ENCODE results near the gene BRD8. TPM values are rescaled to one million over a fixed set of nuclear protein-coding genes. Genes with fewer than 3 reads are reported as not detected.

BRD8 gene
- total and polyA plus RNA-seq, 9 of the 15 experiments (the other 6 are each of a cell fraction or from before 2014, with no cell fraction given): 54.6 to 163 (median 87.0) TPM

DNA sequence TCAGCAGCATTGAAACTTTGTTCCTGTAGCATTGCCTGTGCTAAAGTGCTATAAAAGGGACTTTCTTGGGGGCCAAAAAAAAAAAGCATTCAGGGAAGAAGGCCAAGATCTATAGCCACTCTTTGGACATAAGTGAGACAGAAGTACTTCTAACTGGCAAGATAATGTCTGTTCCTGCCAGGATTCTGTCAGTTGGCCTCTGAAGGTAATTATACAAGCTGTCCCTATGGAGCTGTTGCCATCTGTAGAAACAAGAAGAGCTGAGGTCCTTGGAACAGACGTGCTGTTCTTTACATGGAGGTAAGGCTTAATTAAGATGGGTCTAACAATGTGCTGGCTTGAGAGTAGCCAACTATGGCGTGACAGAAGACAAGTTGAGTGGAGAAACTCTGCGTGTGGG, 10.2 kb upstream of the BRD8 start:
- no peaks in the 10 kb centered on the region for H3K9me1 ChIP-seq (ENCODE audit: control insufficient read depth, insufficient read depth, low read length)
- H3K4me1 ChIP-seq (replicated peaks in 1 of 2; ENCODE audit: control insufficient read depth in 2 of 2, insufficient read depth in 2 of 2, low read length in 2 of 2): peaks cover 0 to 12% of the 10 kb centered on the region in 2 experiments; a peak in 4 of 5 replicates
- H3K36me3 ChIP-seq (ENCODE audit: control insufficient read depth, insufficient read depth, low read length): peaks cover 97% of the 10 kb centered on the region
- 82% methylated on average over 3 of the region's 3 CpGs for WGBS (ENCODE audit: insufficient coverage, low coverage, missing lambda C conversion rate)
- no peaks in the 10 kb centered on the region for H3K9me3 ChIP-seq (replicated peaks; ENCODE audit: control insufficient read depth, insufficient read depth, low read depth, low read length)
- TF ChIP-seq POLR2A (conservative IDR thresholded peaks at IDR 0.05) (peak; percentile 54), MECOM (CRISPR knock-in tag; IDR thresholded peaks at IDR 0.05) (no peak), SUPT5H (IDR thresholded peaks at IDR 0.05) (0 out of 2 replicates have a peak, but pooled peaks have one; percentile 46), ZNF239 (CRISPR knock-in tag; IDR thresholded peaks at IDR 0.05) (no peak), ZNF785 (CRISPR knock-in tag; IDR thresholded peaks at IDR 0.05) (no peak), BRD4 (IDR thresholded peaks at IDR 0.05) (no peak), CREM (IDR thresholded peaks at IDR 0.05; ENCODE audit: low read depth) (no peak)
- TF ChIP-seq, protein P1, sequence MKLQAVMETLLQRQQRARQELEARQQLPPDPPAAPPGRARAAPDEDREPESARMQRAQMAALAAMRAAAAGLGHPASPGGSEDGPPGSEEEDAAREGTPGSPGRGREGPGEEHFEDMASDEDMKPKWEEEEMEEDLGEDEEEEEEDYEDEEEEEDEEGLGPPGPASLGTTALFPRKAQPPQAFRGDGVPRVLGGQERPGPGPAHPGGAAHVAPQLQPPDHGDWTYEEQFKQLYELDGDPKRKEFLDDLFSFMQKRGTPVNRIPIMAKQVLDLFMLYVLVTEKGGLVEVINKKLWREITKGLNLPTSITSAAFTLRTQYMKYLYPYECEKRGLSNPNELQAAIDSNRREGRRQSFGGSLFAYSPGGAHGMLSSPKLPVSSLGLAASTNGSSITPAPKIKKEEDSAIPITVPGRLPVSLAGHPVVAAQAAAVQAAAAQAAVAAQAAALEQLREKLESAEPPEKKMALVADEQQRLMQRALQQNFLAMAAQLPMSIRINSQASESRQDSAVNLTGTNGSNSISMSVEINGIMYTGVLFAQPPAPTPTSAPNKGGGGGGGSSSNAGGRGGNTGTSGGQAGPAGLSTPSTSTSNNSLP (IDR thresholded peaks at IDR 0.05; ENCODE audit: borderline replicate concordance, low read depth, low read length): no peak
- H3K9ac ChIP-seq (ENCODE audit: insufficient read depth in 1 of 2, low read depth in 2 of 2, low read length in 2 of 2): no peak overlapping the region
- ChIA-PET POLR2A (interaction anchor here (0.6 to 6.7 kb wide), 13 partner anchors 10 to 304 kb away, joined by 3 to 51 read pairs (median 4); partner anchors contain the start of genes BRD8, CDC23, KDM3B and KIF20A), CTCF (ENCODE audit: low intra/inter-chr PET ratio) (no interaction called here)
- in situ Hi-C loops (cut with MboI) (loop anchor here (25.0 kb wide), 1 partner anchor 224 kb away; no protein-coding TSS in a partner anchor), intact Hi-C loops (cut with micrococcal nuclease) (no loop called here)
- no TSS peak for BruUV-seq (replicated peaks)
- H3K27me3 ChIP-seq (ENCODE audit: control insufficient read depth in 2 of 2, insufficient read depth in 2 of 2, low read length in 2 of 2): no peaks in the 10 kb centered on the region
- FAIRE-seq (no peak), ATAC-seq (peak; percentile 16), DNase-seq (ENCODE audit: extremely low read depth in 1 of 4, low spot score in 3 of 4) (no peak)
- no peak overlapping the region for H3K27ac ChIP-seq (ENCODE audit: extremely low read depth, low read depth, low read length)
- no peak overlapping the region for H3K4me3 ChIP-seq
- no peaks in the 10 kb centered on the region for H4K20me1 ChIP-seq (replicated peaks; ENCODE audit: control insufficient read depth, insufficient read depth, low read length)
- no peak overlapping the region for H2AFZ ChIP-seq (ENCODE audit: low read depth, low read length)
- no peaks in the 10 kb centered on the region for H3K79me2 ChIP-seq (ENCODE audit: control insufficient read depth, insufficient read depth, low read length)
- H3K4me2 ChIP-seq (ENCODE audit: insufficient read depth, low read length): no peak overlapping the region

All from K562 (cell line).